Ishikawa (cell line): ENCODE data around the gene BPIFB3.

Experiments
- CEBPB ChIP-seq: IDR thresholded peaks from 2 replicates; pipeline ENCODE4 v1.6.1; 2012
- EP300 ChIP-seq: IDR thresholded peaks from 2 replicates; pipeline ENCODE4 v1.6.1; 2012; ENCODE audit warnings: borderline replicate concordance
- RAD21 ChIP-seq: IDR thresholded peaks from 2 replicates; pipeline ENCODE4 v1.6.1; 2012; ENCODE audit warnings: low read depth
- TAF1 ChIP-seq: IDR thresholded peaks from 2 replicates; pipeline ENCODE4 v1.6.1; 2012; ENCODE audit warnings: low read depth, mild to moderate bottlenecking
- YY1 ChIP-seq: IDR thresholded peaks from 2 replicates; pipeline ENCODE4 v1.6.1; 2012; ENCODE audit warnings: low read depth
- TF ChIP-seq, protein P1 (sequence below): IDR thresholded peaks from 2 replicates; pipeline ENCODE4 v1.6.1; 2012
- TF ChIP-seq, protein P2 (sequence below): IDR thresholded peaks from 2 replicates; pipeline ENCODE4 v1.6.1; 2012; ENCODE audit warnings: low read depth, mild to moderate bottlenecking

- TF ChIP-seq RAD21: no peak
- TF ChIP-seq, protein P1, sequence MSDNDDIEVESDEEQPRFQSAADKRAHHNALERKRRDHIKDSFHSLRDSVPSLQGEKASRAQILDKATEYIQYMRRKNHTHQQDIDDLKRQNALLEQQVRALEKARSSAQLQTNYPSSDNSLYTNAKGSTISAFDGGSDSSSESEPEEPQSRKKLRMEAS: no peak
- TF ChIP-seq YY1: no peak
- no peak for TF ChIP-seq TAF1
- no peak for TF ChIP-seq CEBPB
- TF ChIP-seq, protein P2, sequence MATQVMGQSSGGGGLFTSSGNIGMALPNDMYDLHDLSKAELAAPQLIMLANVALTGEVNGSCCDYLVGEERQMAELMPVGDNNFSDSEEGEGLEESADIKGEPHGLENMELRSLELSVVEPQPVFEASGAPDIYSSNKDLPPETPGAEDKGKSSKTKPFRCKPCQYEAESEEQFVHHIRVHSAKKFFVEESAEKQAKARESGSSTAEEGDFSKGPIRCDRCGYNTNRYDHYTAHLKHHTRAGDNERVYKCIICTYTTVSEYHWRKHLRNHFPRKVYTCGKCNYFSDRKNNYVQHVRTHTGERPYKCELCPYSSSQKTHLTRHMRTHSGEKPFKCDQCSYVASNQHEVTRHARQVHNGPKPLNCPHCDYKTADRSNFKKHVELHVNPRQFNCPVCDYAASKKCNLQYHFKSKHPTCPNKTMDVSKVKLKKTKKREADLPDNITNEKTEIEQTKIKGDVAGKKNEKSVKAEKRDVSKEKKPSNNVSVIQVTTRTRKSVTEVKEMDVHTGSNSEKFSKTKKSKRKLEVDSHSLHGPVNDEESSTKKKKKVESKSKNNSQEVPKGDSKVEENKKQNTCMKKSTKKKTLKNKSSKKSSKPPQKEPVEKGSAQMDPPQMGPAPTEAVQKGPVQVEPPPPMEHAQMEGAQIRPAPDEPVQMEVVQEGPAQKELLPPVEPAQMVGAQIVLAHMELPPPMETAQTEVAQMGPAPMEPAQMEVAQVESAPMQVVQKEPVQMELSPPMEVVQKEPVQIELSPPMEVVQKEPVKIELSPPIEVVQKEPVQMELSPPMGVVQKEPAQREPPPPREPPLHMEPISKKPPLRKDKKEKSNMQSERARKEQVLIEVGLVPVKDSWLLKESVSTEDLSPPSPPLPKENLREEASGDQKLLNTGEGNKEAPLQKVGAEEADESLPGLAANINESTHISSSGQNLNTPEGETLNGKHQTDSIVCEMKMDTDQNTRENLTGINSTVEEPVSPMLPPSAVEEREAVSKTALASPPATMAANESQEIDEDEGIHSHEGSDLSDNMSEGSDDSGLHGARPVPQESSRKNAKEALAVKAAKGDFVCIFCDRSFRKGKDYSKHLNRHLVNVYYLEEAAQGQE: no peak
- TF ChIP-seq EP300: no peak
Measured at GRCh38 chr20:33072362-33072761, 18.7 kb downstream of the BPIFB3 start.
